Ishikawa (cell line): ENCODE results near the gene THSD7A.

Source experiments
- CEBPB ChIP-seq: IDR thresholded peaks from 2 replicates; pipeline ENCODE4 v1.6.1; 2012
- CREB1 ChIP-seq: IDR thresholded peaks from 2 replicates; pipeline ENCODE4 v1.6.1; 2012; ENCODE audit warnings: low read depth
- EGR1 ChIP-seq: IDR thresholded peaks from 2 replicates; pipeline ENCODE4 v1.6.1; 2012
- EP300 ChIP-seq: IDR thresholded peaks from 2 replicates; pipeline ENCODE4 v1.6.1; 2012; ENCODE audit warnings: borderline replicate concordance
- FOXM1 ChIP-seq: IDR thresholded peaks from 2 replicates; pipeline ENCODE4 v1.6.1; 2012; ENCODE audit warnings: low read depth, borderline replicate concordance
- MAX ChIP-seq: IDR thresholded peaks from 2 replicates; pipeline ENCODE4 v1.6.1; 2012
- NFIC ChIP-seq: IDR thresholded peaks from 2 replicates; pipeline ENCODE4 v1.6.1; 2012
- RAD21 ChIP-seq: IDR thresholded peaks from 2 replicates; pipeline ENCODE4 v1.6.1; 2012; ENCODE audit warnings: low read depth
- TAF1 ChIP-seq: IDR thresholded peaks from 2 replicates; pipeline ENCODE4 v1.6.1; 2012; ENCODE audit warnings: low read depth, mild to moderate bottlenecking
- TCF12 ChIP-seq: IDR thresholded peaks from 2 replicates; pipeline ENCODE4 v1.6.1; 2012; ENCODE audit warnings: low read depth
- TEAD4 ChIP-seq: IDR thresholded peaks from 2 replicates; pipeline ENCODE4 v1.6.1; 2012
- YY1 ChIP-seq: IDR thresholded peaks from 2 replicates; pipeline ENCODE4 v1.6.1; 2012; ENCODE audit warnings: low read depth
- ZBTB7A ChIP-seq: IDR thresholded peaks from 2 replicates; pipeline ENCODE4 v1.6.1; 2012; ENCODE audit warnings: low read depth
- TF ChIP-seq, protein P1 (sequence below): IDR thresholded peaks from 2 replicates; pipeline ENCODE4 v1.6.1; 2012; ENCODE audit warnings: low read depth, mild to moderate bottlenecking
- TF ChIP-seq, protein P2 (sequence below): IDR thresholded peaks from 2 replicates; pipeline ENCODE4 v1.6.1; 2012

THSD7A gene

DNA sequence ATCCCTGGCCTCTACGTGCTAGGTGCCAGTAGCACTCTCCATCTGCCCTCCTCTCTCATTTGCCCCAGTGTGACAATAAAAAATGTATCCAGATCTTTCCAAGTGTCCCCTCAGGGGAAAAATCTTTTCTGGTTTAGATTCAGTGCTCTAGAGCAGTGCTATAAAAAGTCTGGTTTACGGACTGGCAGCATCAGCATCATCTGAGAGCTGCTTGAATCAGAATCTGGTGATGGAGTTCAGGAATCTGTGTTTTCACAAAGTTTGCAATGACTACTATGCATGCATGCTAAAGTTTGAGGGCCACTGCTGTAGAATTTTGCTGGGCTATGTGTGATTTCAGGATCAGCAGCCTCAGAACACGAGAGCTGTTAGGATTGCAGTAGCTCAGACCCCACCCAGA, 501.8 kb downstream of the THSD7A start:
- TF ChIP-seq FOXM1 = no peak
- TF ChIP-seq TAF1 = no peak
- TF ChIP-seq EGR1 = no peak
- TF ChIP-seq RAD21 = no peak
- no peak for TF ChIP-seq MAX
- no peak for TF ChIP-seq YY1
- TF ChIP-seq EP300 = no peak
- TF ChIP-seq TCF12 = no peak
- TF ChIP-seq CREB1 = no peak
- TF ChIP-seq, protein P1, sequence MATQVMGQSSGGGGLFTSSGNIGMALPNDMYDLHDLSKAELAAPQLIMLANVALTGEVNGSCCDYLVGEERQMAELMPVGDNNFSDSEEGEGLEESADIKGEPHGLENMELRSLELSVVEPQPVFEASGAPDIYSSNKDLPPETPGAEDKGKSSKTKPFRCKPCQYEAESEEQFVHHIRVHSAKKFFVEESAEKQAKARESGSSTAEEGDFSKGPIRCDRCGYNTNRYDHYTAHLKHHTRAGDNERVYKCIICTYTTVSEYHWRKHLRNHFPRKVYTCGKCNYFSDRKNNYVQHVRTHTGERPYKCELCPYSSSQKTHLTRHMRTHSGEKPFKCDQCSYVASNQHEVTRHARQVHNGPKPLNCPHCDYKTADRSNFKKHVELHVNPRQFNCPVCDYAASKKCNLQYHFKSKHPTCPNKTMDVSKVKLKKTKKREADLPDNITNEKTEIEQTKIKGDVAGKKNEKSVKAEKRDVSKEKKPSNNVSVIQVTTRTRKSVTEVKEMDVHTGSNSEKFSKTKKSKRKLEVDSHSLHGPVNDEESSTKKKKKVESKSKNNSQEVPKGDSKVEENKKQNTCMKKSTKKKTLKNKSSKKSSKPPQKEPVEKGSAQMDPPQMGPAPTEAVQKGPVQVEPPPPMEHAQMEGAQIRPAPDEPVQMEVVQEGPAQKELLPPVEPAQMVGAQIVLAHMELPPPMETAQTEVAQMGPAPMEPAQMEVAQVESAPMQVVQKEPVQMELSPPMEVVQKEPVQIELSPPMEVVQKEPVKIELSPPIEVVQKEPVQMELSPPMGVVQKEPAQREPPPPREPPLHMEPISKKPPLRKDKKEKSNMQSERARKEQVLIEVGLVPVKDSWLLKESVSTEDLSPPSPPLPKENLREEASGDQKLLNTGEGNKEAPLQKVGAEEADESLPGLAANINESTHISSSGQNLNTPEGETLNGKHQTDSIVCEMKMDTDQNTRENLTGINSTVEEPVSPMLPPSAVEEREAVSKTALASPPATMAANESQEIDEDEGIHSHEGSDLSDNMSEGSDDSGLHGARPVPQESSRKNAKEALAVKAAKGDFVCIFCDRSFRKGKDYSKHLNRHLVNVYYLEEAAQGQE = no peak
- no peak for TF ChIP-seq NFIC
- TF ChIP-seq, protein P2, sequence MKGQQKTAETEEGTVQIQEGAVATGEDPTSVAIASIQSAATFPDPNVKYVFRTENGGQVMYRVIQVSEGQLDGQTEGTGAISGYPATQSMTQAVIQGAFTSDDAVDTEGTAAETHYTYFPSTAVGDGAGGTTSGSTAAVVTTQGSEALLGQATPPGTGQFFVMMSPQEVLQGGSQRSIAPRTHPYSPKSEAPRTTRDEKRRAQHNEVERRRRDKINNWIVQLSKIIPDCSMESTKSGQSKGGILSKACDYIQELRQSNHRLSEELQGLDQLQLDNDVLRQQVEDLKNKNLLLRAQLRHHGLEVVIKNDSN = no peak
- no peak for TF ChIP-seq TEAD4
- no peak for TF ChIP-seq CEBPB
- no peak for TF ChIP-seq ZBTB7A

DNA sequence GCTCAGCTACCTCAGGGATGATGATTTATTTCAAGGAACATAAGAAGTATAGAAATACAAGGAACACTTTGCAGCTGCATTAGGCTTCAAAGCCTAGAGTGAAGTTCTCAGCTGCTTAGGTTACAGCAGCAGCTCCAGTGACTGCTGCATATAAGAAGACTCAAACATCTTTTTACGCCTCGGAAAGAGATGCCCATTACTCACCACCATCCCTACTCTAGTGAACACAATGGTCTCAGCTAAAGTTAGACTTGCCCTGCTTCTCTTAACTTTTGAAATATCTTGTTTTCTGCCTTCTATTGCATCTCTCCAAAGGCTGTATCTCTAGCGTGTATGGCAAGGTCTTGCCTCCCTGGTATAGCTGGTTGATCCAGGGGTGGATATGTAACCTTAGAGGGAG, 502.4 kb downstream of the THSD7A start:
- TF ChIP-seq RAD21 (no peak), TAF1 (no peak), ZBTB7A (no peak)
- TF ChIP-seq, protein P1 = no peak

DNA sequence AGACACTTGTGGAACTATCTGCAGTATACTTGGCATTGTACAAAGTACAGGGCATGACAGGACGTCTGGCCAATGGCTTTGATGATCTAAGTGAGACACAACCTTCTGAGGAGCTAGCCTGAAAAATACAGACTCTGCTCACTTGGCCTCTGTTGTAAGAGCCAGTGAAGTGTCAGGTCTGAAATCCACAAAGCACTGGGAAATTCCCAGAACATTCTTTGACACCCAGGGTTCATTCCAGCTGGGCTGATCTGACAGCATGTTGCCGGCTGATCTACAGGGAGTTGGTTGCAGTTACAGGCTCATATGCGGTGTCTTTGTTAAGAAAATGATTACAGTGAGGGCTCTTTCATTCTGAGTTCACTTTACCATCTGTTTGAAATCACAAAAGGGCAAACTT, 503.7 kb downstream of the THSD7A start:
- TF ChIP-seq RAD21 = no peak
- no peak for TF ChIP-seq MAX
- TF ChIP-seq CREB1 = no peak
- no peak for TF ChIP-seq YY1
- TF ChIP-seq EGR1 = no peak
- TF ChIP-seq TAF1 = no peak
- TF ChIP-seq, protein P1 = no peak
- no peak for TF ChIP-seq TEAD4
- no peak for TF ChIP-seq NFIC
- TF ChIP-seq TCF12 = no peak
- no peak for TF ChIP-seq ZBTB7A
- no peak for TF ChIP-seq FOXM1
- TF ChIP-seq, protein P2 = no peak

GRCh38 chr7:11327633-11328032, 504.4 kb downstream of the THSD7A start:
- TF ChIP-seq, protein P1 = no peak
